ENCODE results near the gene RABGEF1.
"Not testable (repeated sequence)": the region's sequence is repeated elsewhere in the genome, so short reads cannot be mapped to it uniquely, and the experiment has no call there.

RABGEF1 gene

DNA sequence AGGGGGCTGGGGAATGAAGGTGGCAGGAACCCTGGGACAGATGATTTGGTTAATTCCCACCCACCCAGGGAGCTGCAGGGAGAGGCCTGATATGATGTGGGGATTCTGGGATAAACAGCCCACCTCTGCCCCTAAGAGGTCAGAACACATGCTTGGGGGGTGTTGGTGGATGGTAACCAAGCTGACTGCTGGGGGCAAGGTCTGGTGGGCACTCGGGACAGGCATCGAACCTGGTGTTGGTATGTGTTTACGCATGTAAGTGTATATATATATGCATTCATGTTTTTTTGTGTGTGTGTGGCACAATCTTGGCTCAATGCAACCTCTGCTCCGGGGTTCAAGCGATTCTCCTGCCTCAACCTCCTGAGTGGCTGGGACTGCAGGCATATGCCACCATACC, 99.8 kb downstream of the RABGEF1 start:
- Histone ChIP-seq H3K4me3 (ENCODE audit: low read length, poor library complexity, severe bottlenecking) (no peak overlapping the region), H3K4me2 (ENCODE audit: low read depth, low read length, poor library complexity, severe bottlenecking) (no peak overlapping the region), H4K20me1 (ENCODE audit: insufficient read depth, low read length, poor library complexity, severe bottlenecking) (no peaks in the 10 kb centered on the region), H3F3A (ENCODE audit: low read depth) (no peaks in the 10 kb centered on the region), H3K9ac (ENCODE audit: low read depth, low read length, poor library complexity, severe bottlenecking) (no peak overlapping the region), H3K36me3 (ENCODE audit: insufficient read depth, low read length) (no peaks in the 10 kb centered on the region), H3K9me2 (replicated peaks; ENCODE audit: low read depth, low read length) (no peaks in the 10 kb centered on the region), H3K4me1 (ENCODE audit: insufficient read depth, low read length, poor library complexity, severe bottlenecking) (peaks cover 3% of the 10 kb centered on the region), H3K79me2 (ENCODE audit: insufficient read depth, low read length) (peaks cover 9% of the 10 kb centered on the region), H2AFZ (ENCODE audit: low read length) (no peak overlapping the region), H3K27me3 (ENCODE audit: insufficient read depth, low read length, poor library complexity, severe bottlenecking) (no peaks in the 10 kb centered on the region), H3K9me3 (ENCODE audit: insufficient read depth, low read depth, low read length) (no peaks in the 10 kb centered on the region)
- TF ChIP-seq EZH2phosphoT487 (IDR thresholded peaks at IDR 0.05; ENCODE audit: borderline replicate concordance) (no peak), CTCF (conservative IDR thresholded peaks at IDR 0.05; ENCODE audit: low read length) (no peak)

GRCh38 chr7:66841898-66842297, 101.4 kb downstream of the RABGEF1 start:
- Histone ChIP-seq H4K20me1 (ENCODE audit: insufficient read depth, low read length, poor library complexity, severe bottlenecking) (no peaks in the 10 kb centered on the region), H3K4me2 (ENCODE audit: low read depth, low read length, poor library complexity, severe bottlenecking) (no peak overlapping the region), H3K4me1 (ENCODE audit: insufficient read depth, low read length, poor library complexity, severe bottlenecking) (peaks cover 9% of the 10 kb centered on the region), H3K4me3 (ENCODE audit: low read length, poor library complexity, severe bottlenecking) (no peak overlapping the region), H3K9me2 (replicated peaks; ENCODE audit: low read depth, low read length) (no peaks in the 10 kb centered on the region), H3K79me2 (ENCODE audit: insufficient read depth, low read length) (peaks cover 11% of the 10 kb centered on the region), H3K9me3 (ENCODE audit: insufficient read depth, low read depth, low read length) (no peaks in the 10 kb centered on the region), H3K36me3 (ENCODE audit: insufficient read depth, low read length) (no peaks in the 10 kb centered on the region), H3K27me3 (ENCODE audit: insufficient read depth, low read length, poor library complexity, severe bottlenecking) (no peaks in the 10 kb centered on the region), H3K9ac (ENCODE audit: low read depth, low read length, poor library complexity, severe bottlenecking) (no peak overlapping the region), H3F3A (ENCODE audit: low read depth) (no peaks in the 10 kb centered on the region), H2AFZ (ENCODE audit: low read length) (no peak overlapping the region)
- TF ChIP-seq EZH2phosphoT487 (IDR thresholded peaks at IDR 0.05; ENCODE audit: borderline replicate concordance) (no peak), CTCF (conservative IDR thresholded peaks at IDR 0.05; ENCODE audit: low read length) (no peak)

DNA sequence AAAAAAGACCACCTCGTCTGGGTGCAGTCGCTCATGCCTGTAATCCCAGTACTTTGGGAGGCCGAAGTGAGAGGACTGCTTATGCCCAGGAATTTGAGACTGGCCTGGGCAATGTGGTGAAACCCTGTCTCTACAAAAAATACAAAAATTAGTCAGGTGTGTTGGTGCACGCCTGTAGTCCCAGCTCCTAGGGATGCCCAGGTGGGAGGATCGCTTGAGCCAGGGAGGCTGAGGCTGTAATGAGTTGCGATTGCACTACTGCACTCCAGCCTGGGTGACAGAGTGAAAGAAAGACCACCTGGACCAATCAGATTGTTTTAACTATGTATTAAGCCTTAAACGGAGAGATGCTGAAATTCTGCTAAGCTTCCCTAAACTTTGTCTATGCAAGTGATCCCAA, 103.0 kb downstream of the RABGEF1 start:
- Histone ChIP-seq H3K9ac (ENCODE audit: low read depth, low read length, poor library complexity, severe bottlenecking) (peak overlapping the region; percentile 93), H3K4me3 (ENCODE audit: low read length, poor library complexity, severe bottlenecking) (peak overlapping the region; percentile 92), H3K79me2 (ENCODE audit: insufficient read depth, low read length) (peaks cover 11% of the 10 kb centered on the region), H3K4me1 (ENCODE audit: insufficient read depth, low read length, poor library complexity, severe bottlenecking) (peaks cover 16% of the 10 kb centered on the region), H3K4me2 (ENCODE audit: low read depth, low read length, poor library complexity, severe bottlenecking) (peak overlapping the region; percentile 88)
- H2AFZ ChIP-seq (ENCODE audit: low read length); H3K36me3 ChIP-seq (ENCODE audit: insufficient read depth, low read length); H4K20me1 ChIP-seq (ENCODE audit: insufficient read depth, low read length, poor library complexity, severe bottlenecking); H3K9me3 ChIP-seq (ENCODE audit: insufficient read depth, low read depth, low read length); H3F3A ChIP-seq (ENCODE audit: low read depth); H3K27me3 ChIP-seq (ENCODE audit: insufficient read depth, low read length, poor library complexity, severe bottlenecking); H3K9me2 ChIP-seq (replicated peaks; ENCODE audit: low read depth, low read length): not testable (repeated sequence)

GRCh38 chr7:66844552-66845378, 104.2 kb downstream of the RABGEF1 start:
- H3K9ac ChIP-seq (ENCODE audit: low read depth, low read length, poor library complexity, severe bottlenecking), result peak overlapping the region; percentile 93
- peak overlapping the region; percentile 92 for H3K4me3 ChIP-seq (ENCODE audit: low read length, poor library complexity, severe bottlenecking)
- H3K9me2 ChIP-seq (replicated peaks; ENCODE audit: low read depth, low read length), result no peaks in the 10 kb centered on the region
- H2AFZ ChIP-seq (ENCODE audit: low read length), result peak overlapping the region; percentile 84
- H3K79me2 ChIP-seq (ENCODE audit: insufficient read depth, low read length), result peaks cover 11% of the 10 kb centered on the region
- peaks cover 16% of the 10 kb centered on the region for H3K4me1 ChIP-seq (ENCODE audit: insufficient read depth, low read length, poor library complexity, severe bottlenecking)
- H3F3A ChIP-seq (ENCODE audit: low read depth), result no peaks in the 10 kb centered on the region
- no peaks in the 10 kb centered on the region for H4K20me1 ChIP-seq (ENCODE audit: insufficient read depth, low read length, poor library complexity, severe bottlenecking)
- TF ChIP-seq EZH2phosphoT487 (IDR thresholded peaks at IDR 0.05; ENCODE audit: borderline replicate concordance), result no peak
- TF ChIP-seq CTCF (conservative IDR thresholded peaks at IDR 0.05; ENCODE audit: low read length), result no peak; the same call in 1 of the 2 replicates
- no peaks in the 10 kb centered on the region for H3K9me3 ChIP-seq (ENCODE audit: insufficient read depth, low read depth, low read length)
- H3K4me2 ChIP-seq (ENCODE audit: low read depth, low read length, poor library complexity, severe bottlenecking), result peak overlapping the region; percentile 98
- no peaks in the 10 kb centered on the region for H3K36me3 ChIP-seq (ENCODE audit: insufficient read depth, low read length)
- no peaks in the 10 kb centered on the region for H3K27me3 ChIP-seq (ENCODE audit: insufficient read depth, low read length, poor library complexity, severe bottlenecking)

Measured in Loucy (cell line).